Thoracic aorta (tissue), 2 donors: ENCODE results near the gene RACK1. TPM values are rescaled to one million over a fixed set of nuclear protein-coding genes. Genes with fewer than 3 reads are reported as not detected.
A peak's percentile ranks its signal among the peaks of the same experiment; 100 is the strongest.

ENCODE experiments used
- ATAC-seq: fragments of 150-250 bp; one replicate; pipeline ENCODE4 v1.8.0; 2017; ENCODE audit warnings: low read depth; ENCODE audit not compliant: insufficient number of reproducible peaks, low FRiP score
- DNase-seq: peaks from one replicate; pipeline ENCODE4 v3.0.0-alpha.2; 2020; ENCODE audit warnings: low spot score
- H3K27ac ChIP-seq, 2 donors: fragments of 200-600 bp; sonication (generic); 1 replicate in 1 of 2; 2 replicates in 1 of 2; pipeline ENCODE4 v1.5.1; 2016; ENCODE audit warnings: mild to moderate bottlenecking in 2 of 2, moderate library complexity in 2 of 2
- H3K27me3 ChIP-seq: fragments of 200-600 bp; sonication (generic); replicated peaks from 2 replicates; pipeline ENCODE4 v1.6.0; 2016; ENCODE audit warnings: mild to moderate bottlenecking; ENCODE audit not compliant: insufficient read depth
- H3K36me3 ChIP-seq: fragments of 200-600 bp; sonication (generic); one replicate; pipeline ENCODE4 v1.5.1; 2016
- H3K4me1 ChIP-seq, 2 donors: fragments of 200-600 bp; sonication (generic); 1 replicate in 1 of 2; 2 replicates in 1 of 2; pipeline versions ENCODE4 v1.5.1 to v1.6.0; 2016; ENCODE audit warnings: low read depth in 2 of 2, mild to moderate bottlenecking in 1 of 2; ENCODE audit not compliant: control insufficient read depth in 1 of 2
- H3K4me3 ChIP-seq: fragments of 200-600 bp; sonication (generic); 2 replicates; pipeline ENCODE4 v1.5.1; 2016; ENCODE audit warnings: mild to moderate bottlenecking
- H3K9me3 ChIP-seq: fragments of 200-600 bp; sonication (generic); 2 replicates; pipeline ENCODE4 v1.5.1; 2016
- total RNA-seq, 2 donors: library from RNA; depleted of rRNA; stranded (reverse); fragments of >200 nt; gene quantifications; one replicate each; pipeline versions ENCODE4 v1.1.0 to v1.2.3, GENCODE V29; 2016
- TF ChIP-seq, protein P1 (sequence below): fragments of 200-600 bp; sonication (generic); IDR thresholded peaks from one replicate; pipeline ENCODE4 v1.5.1; 2019; ENCODE audit warnings: antibody characterized with exemption

RACK1 gene
- total RNA-seq, 2 donors from 2014 or later: 1,534 to 1,629 TPM

DNA sequence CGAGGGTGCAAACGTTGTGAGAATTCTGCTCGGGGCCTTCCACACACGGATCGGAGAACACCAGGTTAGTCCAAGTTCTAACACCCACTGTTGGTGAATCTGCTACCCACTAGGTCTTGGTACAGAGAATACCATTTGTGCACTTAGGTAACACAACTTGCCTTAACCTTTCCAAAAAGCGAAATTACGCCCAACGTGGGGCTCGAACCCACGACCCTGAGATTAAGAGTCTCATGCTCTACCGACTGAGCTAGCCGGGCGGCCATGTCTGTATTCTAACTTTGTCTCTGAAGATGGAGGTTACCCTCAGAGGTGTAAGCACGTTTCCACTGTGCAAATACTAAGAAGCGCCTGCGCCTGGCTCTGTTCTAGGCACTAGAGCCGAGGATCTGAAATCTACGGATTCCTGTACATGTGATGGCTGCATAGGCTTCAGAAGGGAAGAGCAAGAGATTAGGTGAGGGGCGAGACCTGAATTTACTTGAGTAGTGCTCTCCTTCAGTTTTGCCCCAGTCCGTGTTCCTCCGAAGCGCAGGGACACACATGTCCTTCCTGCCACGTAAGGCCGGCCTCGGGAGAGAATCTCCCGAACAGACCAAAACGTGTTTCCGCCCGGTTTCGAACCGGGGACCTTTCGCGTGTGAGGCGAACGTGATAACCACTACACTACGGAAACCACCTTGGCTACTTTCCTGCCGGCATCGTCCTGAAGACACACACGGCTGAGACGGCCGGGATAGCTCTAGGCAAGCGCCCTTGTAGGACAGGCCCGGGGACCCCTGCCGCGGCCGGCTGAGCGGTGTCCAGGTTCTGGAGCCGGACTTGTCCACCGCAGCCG, 21.7 kb downstream of the RACK1 start:
- H3K27ac ChIP-seq: peak overlapping the region; percentile 92 to 94
- peaks cover 7 to 16% of the 10 kb centered on the region in 2 donors for H3K4me1 ChIP-seq
- H3K4me3 ChIP-seq: peak overlapping the region; percentile 84
- ATAC-seq (peak; percentile 50), DNase-seq (peak; percentile 83)
- TF ChIP-seq, protein P1, sequence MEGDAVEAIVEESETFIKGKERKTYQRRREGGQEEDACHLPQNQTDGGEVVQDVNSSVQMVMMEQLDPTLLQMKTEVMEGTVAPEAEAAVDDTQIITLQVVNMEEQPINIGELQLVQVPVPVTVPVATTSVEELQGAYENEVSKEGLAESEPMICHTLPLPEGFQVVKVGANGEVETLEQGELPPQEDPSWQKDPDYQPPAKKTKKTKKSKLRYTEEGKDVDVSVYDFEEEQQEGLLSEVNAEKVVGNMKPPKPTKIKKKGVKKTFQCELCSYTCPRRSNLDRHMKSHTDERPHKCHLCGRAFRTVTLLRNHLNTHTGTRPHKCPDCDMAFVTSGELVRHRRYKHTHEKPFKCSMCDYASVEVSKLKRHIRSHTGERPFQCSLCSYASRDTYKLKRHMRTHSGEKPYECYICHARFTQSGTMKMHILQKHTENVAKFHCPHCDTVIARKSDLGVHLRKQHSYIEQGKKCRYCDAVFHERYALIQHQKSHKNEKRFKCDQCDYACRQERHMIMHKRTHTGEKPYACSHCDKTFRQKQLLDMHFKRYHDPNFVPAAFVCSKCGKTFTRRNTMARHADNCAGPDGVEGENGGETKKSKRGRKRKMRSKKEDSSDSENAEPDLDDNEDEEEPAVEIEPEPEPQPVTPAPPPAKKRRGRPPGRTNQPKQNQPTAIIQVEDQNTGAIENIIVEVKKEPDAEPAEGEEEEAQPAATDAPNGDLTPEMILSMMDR: no peak
- no peaks in the 10 kb centered on the region for H3K9me3 ChIP-seq
- no peaks in the 10 kb centered on the region for H3K36me3 ChIP-seq
- no peaks in the 10 kb centered on the region for H3K27me3 ChIP-seq

DNA sequence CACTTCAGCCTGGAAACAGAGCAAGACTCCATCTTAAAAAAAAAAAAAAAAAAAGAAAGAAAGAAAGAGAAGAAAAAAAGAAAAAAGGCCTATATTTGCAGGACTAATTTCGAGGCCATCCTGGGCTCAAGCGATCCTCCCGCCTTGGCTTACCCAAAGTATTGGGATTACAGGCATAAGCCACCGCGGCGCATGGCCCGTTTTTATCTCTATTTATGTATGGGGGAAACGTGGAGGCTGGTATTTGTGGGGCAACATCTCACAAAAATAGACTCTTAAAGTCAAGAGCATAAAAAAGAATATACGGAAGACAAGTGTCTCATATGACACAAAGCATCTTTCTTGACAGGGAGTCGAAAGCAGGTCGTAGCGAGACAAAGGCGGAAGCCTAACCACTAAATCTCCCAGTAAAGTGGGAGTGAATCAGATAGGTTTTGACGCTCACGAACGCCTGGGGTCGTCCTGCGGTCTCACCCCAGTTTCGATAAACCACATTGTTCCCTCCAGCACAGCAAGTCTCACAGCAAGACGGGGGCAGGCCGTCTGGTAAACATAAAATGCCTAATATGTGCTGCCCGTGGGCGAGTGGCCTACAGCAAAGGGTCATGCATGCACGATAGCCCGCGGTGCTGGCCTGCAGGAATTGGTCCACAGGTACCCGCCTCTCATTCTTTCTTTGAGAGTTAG, 22.5 kb downstream of the RACK1 start:
- H3K27ac ChIP-seq: peak overlapping the region in 1 of 2 donors; percentile 94
- H3K36me3 ChIP-seq: no peaks in the 10 kb centered on the region
- H3K9me3 ChIP-seq: no peaks in the 10 kb centered on the region
- H3K4me3 ChIP-seq: peak overlapping the region; percentile 84
- no peak for DNase-seq
- TF ChIP-seq, protein P1: no peak
- no peaks in the 10 kb centered on the region for H3K27me3 ChIP-seq
- H3K4me1 ChIP-seq: peaks cover 12 to 21% of the 10 kb centered on the region in 2 donors
- no peak for ATAC-seq

DNA sequence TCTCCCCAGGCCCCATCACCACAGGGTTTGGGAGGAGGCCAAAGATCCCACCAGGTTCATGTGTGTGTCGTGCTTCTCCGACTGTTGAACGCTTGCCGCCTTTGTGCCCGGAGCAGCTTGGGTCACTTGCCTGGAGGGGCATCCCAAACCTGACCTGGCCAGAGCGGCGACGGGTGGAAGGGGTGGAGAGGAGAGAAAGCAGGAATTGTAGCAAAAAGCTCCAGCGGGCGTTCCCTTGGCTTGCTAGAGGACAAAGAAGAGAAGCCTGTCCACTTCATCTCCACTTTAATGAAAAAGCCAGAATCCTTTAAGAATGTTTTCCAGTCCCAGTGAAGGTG, 23.6 kb downstream of the RACK1 start:
- H3K36me3 ChIP-seq: no peaks in the 10 kb centered on the region
- H3K27me3 ChIP-seq: no peaks in the 10 kb centered on the region
- no peak overlapping the region for H3K27ac ChIP-seq
- TF ChIP-seq, protein P1: no peak
- no peak overlapping the region for H3K4me3 ChIP-seq
- ATAC-seq (no peak), DNase-seq (no peak)
- peaks cover 12 to 22% of the 10 kb centered on the region in 2 donors for H3K4me1 ChIP-seq
- H3K9me3 ChIP-seq: no peaks in the 10 kb centered on the region

DNA sequence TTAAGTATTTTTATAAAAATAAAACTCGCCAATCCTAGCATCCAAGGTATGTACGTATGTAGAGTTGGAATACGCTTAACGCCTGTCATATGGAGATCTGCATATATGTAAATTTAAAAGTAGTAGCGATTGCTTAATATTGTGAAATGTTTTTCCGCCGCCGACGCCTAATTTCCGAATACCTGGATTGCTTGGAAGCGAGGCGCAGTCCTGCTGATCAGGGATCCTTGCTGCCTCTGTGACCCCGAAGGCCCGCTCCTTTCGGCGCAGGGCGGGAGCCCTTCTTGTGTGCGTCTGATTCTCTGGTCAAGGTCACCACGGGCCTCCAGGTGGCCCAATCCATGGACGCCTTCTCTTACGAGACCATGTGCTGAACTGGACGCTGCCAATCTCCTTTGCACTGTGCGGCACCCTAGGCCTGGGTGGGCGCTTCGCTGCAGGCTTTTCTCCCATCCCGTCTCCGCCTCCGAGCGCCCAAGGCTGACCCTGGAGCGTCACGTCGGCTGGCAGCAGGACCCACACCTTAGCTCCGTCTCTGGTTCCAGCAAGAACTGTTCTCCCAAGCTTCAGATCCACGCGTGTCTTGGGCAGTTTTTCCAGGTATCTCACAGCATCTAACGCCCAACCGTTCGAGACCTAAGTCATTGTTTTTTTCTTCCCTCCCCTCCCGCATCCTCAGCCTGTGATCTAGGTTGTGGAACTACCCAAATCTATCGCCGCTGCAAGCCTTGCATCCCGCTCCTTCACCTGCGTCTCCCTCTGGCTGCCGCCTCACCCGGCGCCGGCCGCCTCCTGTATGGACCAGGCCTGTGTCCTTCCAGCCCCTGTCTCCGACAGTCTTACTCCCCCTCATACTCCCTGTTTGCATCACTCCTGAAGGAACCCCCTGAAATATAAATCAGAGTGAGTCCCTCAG, 24.2 kb downstream of the RACK1 start:
- ATAC-seq: no peak
- Histone ChIP-seq H3K27me3 (no peaks in the 10 kb centered on the region), H3K27ac (no peak overlapping the region), H3K9me3 (no peaks in the 10 kb centered on the region), H3K4me3 (no peak overlapping the region), H3K36me3 (no peaks in the 10 kb centered on the region), H3K4me1 (peaks cover 11 to 15% of the 10 kb centered on the region in 2 donors)
- TF ChIP-seq, protein P1: no peak
- DNase-seq: no peak

DNA sequence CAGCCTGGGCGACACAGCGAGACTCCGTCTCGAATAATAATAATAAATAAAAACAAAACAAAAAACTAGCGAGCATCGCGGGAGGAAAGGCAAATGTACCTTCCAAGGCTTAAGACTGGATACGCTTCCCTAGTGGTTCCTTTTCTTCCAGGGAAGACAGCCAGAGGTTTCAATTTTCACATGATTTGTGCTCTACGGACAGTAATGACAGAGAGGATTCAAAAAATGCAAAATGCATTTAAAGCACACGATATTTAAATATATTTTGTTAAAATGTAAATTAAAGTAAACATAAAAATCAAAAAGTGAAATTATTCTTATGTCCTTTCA, 24.9 kb downstream of the RACK1 start:
- peak overlapping the region; percentile 49 to 60 for H3K27ac ChIP-seq
- no peak for ATAC-seq
- H3K9me3 ChIP-seq: no peaks in the 10 kb centered on the region
- H3K36me3 ChIP-seq: no peaks in the 10 kb centered on the region
- TF ChIP-seq, protein P1: no peak
- H3K4me3 ChIP-seq: peak overlapping the region; percentile 66
- H3K27me3 ChIP-seq: no peaks in the 10 kb centered on the region
- no peak for DNase-seq
- peaks cover 9% of the 10 kb centered on the region in 2 donors for H3K4me1 ChIP-seq
